Activated CD8-positive, alpha-beta memory T cell treated with anti-CD3 and anti-CD28 coated beads, Interleukin-2, amount 50 U/mL, for 4 hours (primary cell): ENCODE data around the gene OR2L13.
"Not testable (repeated sequence)": the region's sequence is repeated elsewhere in the genome, so short reads cannot be mapped to it uniquely, and the experiment has no call there.

Experiments
- DNase-seq: peaks from one replicate; pipeline ENCODE4 v3.0.0-alpha.2; 2020

OR2L13 gene, protein sequence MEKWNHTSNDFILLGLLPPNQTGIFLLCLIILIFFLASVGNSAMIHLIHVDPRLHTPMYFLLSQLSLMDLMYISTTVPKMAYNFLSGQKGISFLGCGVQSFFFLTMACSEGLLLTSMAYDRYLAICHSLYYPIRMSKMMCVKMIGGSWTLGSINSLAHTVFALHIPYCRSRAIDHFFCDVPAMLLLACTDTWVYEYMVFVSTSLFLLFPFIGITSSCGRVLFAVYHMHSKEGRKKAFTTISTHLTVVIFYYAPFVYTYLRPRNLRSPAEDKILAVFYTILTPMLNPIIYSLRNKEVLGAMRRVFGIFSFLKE

DNA sequence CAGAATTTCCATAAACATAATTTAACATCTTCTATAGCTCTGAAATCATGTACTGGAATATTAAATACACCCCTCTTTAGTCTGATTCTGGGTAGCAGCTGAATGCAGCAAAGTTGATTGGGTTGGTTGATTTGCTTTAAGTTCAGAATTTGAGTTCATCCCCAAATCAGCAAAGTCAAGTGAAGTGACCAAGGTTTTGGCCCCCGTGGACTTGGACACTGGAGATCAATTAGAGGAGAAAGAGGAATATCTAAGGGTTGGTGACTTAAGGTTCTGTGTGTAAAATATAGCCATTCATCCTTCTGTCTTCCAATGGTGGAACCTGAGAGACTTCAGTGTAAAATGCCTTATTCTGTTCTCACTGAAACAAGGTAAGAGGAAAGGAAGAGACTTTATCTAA lies at the start of gene OR2L13:
Gene OR2L13, plus strand, starts transcription at position 301 of the 400 bp plus-strand sequence. CDS start 4,192 bp downstream, outside the sequence.
- DNase-seq: no peak

- DNase-seq: no peak
Observed at GRCh38 chr1:248045209-248045608, 49.8 kb upstream of the OR2L13 start.

GRCh38 chr1:248046536-248046935 lies 48.4 kb upstream of the OR2L13 start, which contains the start of gene OR2L3:
Gene OR2L3, plus strand, starts transcription at chr1:248046836. Its CDS starts 13,846 bp downstream, at chr1:248060682.
- DNase-seq: no peak

DNA sequence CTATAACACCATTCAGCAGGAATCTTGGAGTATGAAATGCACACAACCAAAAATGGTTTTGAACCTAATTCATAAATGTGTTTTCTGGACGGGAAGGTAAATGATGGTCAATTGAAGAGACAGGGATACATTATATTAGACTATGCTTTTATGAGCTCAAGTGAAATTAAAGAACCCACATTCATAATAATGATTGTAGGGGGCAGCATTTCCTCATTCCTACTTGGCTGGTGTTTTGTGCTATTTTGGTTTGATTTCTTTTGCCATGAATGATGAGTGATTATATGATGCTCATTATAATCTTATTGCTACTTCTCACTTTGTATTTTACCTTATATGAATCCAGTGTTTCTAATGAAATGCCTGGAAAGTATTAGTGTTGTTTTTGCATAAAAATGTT lies 48.0 kb upstream of the OR2L13 start:
- DNase-seq: no peak

GRCh38 chr1:248054671-248055070 lies 40.3 kb upstream of the OR2L13 start:
- no peak for DNase-seq

DNA sequence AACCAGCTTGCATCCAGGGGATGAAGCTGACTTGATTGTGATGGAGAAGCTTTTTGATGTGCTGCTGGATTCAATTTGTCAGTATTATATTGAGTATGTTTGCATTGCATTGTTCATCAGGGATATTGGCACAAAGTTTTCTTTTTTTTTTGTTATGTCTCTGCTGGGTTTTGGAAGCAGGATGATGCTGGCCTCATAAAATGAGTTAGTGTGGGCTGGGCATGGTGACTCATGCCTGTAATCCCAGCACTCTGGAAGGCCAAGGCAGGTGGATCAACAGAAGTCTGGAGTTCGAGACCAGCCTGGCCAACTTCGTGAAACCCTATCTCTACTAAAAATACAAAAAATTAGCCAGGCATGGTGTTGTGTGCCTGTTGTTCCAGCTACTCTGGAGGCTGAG lies 39.7 kb upstream of the OR2L13 start:
- DNase-seq: no peak

DNA sequence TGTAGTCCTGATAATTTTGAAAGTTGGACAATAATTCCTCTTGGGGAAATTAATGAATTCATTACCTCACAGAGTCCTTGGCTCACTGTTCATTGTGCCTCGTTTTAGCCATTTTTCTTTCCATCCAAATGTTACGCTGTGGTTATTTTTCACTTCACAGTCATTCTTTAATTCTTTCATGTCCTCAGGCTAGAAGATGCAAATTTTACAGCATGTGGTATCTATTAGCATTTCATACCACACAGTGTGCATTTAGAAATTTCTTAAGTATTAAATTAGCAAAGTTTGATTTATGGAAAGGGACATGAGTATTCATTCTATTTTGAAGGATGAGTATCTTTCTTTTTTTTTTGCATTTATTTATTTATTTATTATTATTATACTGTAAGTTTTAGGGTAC lies 29.9 kb upstream of the OR2L13 start:
- DNase-seq: no peak

DNA sequence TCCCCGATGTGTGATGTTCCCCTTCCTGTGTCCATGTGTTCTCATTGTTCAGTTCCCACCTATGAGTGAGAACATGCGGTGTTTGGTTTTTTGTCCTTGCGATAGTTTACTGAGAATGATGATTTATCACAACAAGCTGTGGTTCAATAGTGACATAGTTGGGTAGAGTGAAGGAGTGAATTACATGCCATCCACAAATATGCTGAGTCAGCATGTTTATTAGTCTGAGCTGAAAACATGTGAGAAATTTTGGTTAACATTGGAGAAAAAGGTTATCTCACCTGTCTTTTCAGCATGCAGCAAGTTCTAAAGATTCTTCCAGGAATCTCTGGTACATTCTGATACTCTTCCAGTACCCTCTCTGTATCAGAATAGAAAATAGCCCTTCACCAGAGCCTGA lies 29.4 kb upstream of the OR2L13 start:
- DNase-seq: no peak

GRCh38 chr1:248083864-248084263 lies 11.1 kb upstream of the OR2L13 start:
- DNase-seq: not testable (repeated sequence)

DNA sequence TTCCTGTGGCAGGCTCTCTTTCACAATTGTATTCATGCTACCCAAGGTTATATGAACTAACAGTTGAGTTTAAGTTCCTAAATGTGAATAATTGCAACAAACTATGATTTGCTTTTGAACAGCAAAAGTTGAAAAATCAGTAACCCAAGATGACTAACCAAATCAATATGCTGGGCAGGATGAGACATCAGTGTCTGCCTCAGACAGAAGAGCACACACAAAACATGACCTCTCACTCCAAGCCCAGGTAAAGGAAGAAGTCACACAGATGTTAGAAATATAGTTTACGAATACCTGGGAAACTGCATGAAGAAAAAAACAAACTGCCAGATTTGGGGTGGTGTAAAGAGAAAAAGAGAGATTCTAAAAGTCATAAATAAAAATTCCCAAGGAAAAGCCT lies 3.5 kb downstream of the OR2L13 start:
- no peak for DNase-seq

DNA sequence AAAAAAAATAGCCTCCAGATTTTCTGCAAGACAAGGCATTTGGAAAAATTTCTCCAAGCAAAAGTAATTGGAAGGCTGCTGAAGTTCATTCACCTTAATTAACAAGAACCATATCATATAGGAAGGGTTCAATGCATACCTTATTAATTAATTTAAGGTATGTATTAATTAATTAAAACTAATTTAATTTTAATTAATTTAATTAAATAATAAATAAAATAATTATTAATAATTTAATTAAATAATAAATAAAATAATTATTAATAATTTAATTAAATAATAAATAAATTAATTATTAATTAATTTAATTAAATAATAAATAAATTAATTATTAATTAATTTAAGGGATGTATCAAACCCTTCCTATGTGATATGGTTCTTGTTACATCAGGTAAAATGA lies 7.9 kb downstream of the OR2L13 start:
- no peak for DNase-seq

- no peak for DNase-seq
Observed at GRCh38 chr1:248111157-248111556, 16.2 kb downstream of the OR2L13 start.

DNA sequence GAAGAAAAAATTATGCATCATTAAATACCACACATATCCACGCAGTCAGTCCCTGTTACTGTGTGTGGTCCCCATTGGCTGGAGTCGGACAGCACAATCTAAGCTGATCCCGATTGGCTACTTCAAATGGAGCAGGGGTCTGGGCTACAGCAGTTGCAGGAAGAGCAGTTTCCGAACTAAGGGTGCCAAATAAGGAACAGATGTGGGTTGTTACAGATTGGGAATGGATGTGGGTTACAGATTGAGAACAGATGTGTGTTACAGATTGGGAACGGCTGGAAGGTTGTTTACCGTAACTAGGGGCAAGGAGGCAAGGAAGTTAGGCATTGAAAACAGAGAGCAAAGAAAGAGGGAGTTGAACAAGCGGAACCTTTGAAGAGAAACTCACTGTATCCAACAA lies 19.9 kb downstream of the OR2L13 start:
- no peak for DNase-seq

DNA sequence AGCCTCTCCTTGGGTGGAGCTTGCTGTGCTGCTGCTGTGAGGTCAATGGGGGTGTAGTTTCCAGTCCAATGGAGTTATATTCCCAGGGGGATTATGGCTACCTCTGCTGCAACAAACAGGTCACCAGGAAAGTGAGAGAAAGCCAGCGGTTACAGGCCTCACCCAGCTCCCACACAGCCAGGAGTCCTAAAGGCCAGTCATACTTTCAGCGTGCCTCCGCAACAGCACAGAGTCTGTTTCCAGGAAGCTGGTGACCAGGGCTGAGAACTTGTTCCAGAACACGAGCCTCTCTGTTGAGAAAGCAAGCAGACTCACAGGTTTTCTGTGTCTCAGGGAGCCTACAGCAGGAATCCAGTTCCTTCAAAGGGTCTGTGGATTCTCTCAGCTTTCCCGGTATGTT lies 32.7 kb downstream of the OR2L13 start:
- no peak for DNase-seq

GRCh38 chr1:248136811-248137210 lies 41.8 kb downstream of the OR2L13 start:
- DNase-seq: no peak

DNA sequence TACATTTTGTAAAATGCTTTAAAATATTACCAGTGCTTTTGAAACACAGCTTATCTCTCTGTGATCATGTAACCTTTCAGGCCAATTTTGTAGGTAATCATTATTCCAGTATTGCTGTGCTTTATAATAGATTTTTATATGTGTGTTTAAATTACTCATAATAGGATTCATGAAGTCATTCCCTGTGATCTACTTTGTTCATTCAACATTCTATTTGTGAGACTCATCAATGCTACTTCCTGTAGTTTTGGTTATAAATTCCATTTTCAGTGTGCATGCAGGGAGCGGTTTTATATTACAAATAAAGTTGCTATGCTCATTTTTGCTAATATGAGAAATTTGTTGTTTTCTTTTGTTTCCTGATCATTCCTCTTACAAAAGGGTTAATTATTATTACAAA lies 45.9 kb downstream of the OR2L13 start:
- no peak for DNase-seq

DNA sequence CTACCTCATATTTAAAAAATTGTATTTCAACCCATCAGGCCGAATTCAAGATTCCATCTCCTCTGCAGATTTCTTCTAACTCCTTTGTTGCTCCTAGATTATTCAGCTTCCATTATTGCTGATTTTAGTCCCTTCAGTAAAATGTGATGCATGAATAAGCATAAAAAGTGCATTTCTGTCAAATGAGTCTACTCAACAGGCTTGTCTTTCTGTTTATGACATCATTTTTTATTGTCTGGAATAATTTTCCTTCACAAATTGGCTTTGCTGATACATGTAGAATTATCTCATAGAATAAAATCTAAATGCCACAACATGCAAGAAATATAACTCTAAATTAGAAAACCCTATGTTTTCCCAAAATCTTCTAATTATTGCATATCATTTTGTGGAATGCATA lies 48.3 kb downstream of the OR2L13 start:
- DNase-seq: no peak

- no peak for DNase-seq
Observed at GRCh38 chr1:248144513-248145198, 49.7 kb downstream of the OR2L13 start, which contains the start of gene OR2M5. Gene OR2M5, plus strand, starts transcription at chr1:248145148. Its CDS starts 0 bp downstream, at chr1:248145148.
